Measurements from ENCODE around the gene EPHB2.

Gene EPHB2

DNA sequence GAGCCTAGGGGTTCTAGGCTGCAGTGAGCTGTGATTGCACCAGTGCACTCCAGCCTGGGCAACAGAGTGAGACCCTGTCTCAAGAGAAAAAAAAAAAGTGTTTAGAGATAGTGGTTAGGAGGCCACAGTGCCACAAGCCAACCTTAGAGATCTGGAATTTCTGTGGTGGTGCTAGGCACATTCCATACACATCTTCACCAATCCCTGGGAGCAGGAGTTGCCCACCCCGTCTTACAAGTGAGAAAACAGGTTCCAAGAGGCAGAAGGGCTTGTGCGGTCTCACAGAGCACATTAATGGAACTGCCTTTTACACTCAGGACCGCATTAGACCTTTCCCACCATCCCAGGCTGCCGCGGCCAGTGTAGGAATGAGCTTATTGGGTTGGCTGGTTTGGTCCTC, 93.2 kb downstream of the EPHB2 start:
- H3K36me3 ChIP-seq, result no peaks in the 10 kb centered on the region
- no peak for TF ChIP-seq CTCF (IDR thresholded peaks at IDR 0.05)
- no peaks in the 10 kb centered on the region for H3K9me3 ChIP-seq
- no peaks in the 10 kb centered on the region for H3K4me1 ChIP-seq (ENCODE audit: control insufficient read depth in 1 of 2, insufficient read depth in 1 of 2, low read depth in 1 of 2, low read length in 1 of 2)
- no peak overlapping the region for H3K27ac ChIP-seq
- no peaks in the 10 kb centered on the region for H3K27me3 ChIP-seq
- no peak overlapping the region for H3K4me3 ChIP-seq (ENCODE audit: low read depth in 1 of 2, low read length in 1 of 2)

DNA sequence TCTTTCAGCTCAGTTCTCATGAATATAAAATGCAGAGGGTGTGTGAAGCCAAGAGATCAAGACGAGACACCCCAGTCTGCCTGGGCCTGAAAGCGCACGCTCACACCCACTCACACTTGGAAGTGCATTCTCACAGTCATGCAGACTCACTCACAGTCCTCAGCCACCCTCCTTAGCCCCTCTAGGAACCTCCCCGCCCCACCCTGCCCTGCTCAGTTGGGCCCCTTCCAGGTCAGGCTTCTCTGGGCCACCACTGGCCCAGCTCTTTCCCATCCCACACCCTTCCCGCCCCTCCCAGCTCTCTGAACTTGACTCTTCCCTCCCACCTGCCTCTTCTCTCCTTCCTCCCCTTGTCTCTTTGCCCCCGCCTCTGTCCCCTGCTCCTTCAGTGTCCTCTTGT, 93.8 kb downstream of the EPHB2 start:
- Histone ChIP-seq H3K36me3 (no peaks in the 10 kb centered on the region), H3K27ac (no peak overlapping the region), H3K4me1 (ENCODE audit: control insufficient read depth in 1 of 2, insufficient read depth in 1 of 2, low read depth in 1 of 2, low read length in 1 of 2) (no peaks in the 10 kb centered on the region), H3K4me3 (ENCODE audit: low read depth in 1 of 2, low read length in 1 of 2) (no peak overlapping the region), H3K27me3 (no peaks in the 10 kb centered on the region), H3K9me3 (no peaks in the 10 kb centered on the region)
- no peak for TF ChIP-seq CTCF (IDR thresholded peaks at IDR 0.05)

GRCh38 chr1:22804969-22805671, 94.5 kb downstream of the EPHB2 start:
- TF ChIP-seq CTCF (IDR thresholded peaks at IDR 0.05), result no peak
- Histone ChIP-seq H3K9me3 (no peaks in the 10 kb centered on the region), H3K4me1 (ENCODE audit: control insufficient read depth in 1 of 2, insufficient read depth in 1 of 2, low read depth in 1 of 2, low read length in 1 of 2) (no peaks in the 10 kb centered on the region), H3K4me3 (ENCODE audit: low read depth in 1 of 2, low read length in 1 of 2) (no peak overlapping the region), H3K27ac (no peak overlapping the region), H3K27me3 (no peaks in the 10 kb centered on the region), H3K36me3 (no peaks in the 10 kb centered on the region)

DNA sequence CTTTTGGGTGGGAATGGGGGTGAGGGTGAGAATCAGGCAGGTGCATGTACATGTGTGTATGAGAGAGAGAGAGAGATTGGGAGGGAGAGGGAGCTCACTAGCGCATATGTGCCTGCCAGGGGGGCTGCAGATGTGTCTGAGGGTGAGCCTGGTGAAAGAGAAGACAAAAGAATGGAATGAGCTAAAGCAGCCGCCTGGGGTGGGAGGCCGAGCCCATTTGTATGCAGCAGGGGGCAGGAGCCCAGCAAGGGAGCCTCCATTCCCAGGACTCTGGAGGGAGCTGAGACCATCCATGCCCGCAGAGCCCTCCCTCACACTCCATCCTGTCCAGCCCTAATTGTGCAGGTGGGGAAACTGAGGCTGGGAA, 95.0 kb downstream of the EPHB2 start:
- H3K27me3 ChIP-seq, result no peaks in the 10 kb centered on the region
- no peaks in the 10 kb centered on the region for H3K36me3 ChIP-seq
- no peaks in the 10 kb centered on the region for H3K4me1 ChIP-seq (ENCODE audit: control insufficient read depth in 1 of 2, insufficient read depth in 1 of 2, low read depth in 1 of 2, low read length in 1 of 2)
- no peak for TF ChIP-seq CTCF (IDR thresholded peaks at IDR 0.05)
- no peak overlapping the region for H3K4me3 ChIP-seq (ENCODE audit: low read depth in 1 of 2, low read length in 1 of 2)
- no peaks in the 10 kb centered on the region for H3K9me3 ChIP-seq
- no peak overlapping the region for H3K27ac ChIP-seq

DNA sequence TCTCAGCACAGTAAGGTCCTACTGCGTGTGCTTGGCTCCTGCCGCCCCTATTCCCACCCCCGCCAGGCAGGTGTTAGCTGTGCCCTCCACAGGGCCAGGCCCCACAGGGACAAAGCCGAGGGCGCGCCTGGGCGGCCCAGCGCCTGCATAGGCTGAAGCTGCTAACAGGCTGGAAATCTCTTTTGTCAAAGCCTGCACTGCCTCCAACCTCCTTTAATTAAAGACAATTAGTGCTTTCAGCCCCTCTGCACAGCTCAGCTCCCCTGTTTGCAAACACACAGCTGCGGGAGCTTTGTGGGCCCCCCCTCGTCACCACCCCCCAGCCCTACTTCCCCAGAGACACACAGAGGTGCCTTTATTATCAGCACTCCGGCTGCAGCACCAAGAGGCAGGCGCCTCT, 95.9 kb downstream of the EPHB2 start:
- Histone ChIP-seq H3K27me3 (no peaks in the 10 kb centered on the region), H3K4me1 (ENCODE audit: control insufficient read depth in 1 of 2, insufficient read depth in 1 of 2, low read depth in 1 of 2, low read length in 1 of 2) (no peaks in the 10 kb centered on the region), H3K27ac (no peak overlapping the region), H3K9me3 (no peaks in the 10 kb centered on the region), H3K4me3 (ENCODE audit: low read depth in 1 of 2, low read length in 1 of 2) (no peak overlapping the region), H3K36me3 (no peaks in the 10 kb centered on the region)
- TF ChIP-seq CTCF (IDR thresholded peaks at IDR 0.05), result no peak

DNA sequence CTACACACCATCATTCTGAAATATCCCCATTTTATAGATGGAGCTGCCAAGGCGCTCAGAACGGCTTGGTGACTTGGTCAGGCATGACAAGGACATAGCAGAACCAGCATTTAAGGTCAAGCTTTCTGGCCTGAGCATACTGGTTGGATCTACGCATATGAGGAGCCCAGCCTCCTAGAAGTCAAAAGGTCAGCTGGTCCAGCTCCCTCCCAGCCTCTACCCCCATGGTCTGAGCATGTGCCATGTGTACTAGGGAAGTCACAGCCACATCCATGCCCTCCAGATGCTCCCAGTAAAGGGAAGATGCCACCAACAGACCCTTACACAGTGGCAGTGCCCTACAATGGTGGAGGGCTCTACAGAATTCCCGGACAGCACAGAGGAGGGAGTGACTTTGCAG, 96.7 kb downstream of the EPHB2 start:
- Histone ChIP-seq H3K4me3 (ENCODE audit: low read depth in 1 of 2, low read length in 1 of 2) (no peak overlapping the region), H3K27me3 (no peaks in the 10 kb centered on the region), H3K36me3 (no peaks in the 10 kb centered on the region), H3K27ac (no peak overlapping the region), H3K9me3 (no peaks in the 10 kb centered on the region), H3K4me1 (ENCODE audit: control insufficient read depth in 1 of 2, insufficient read depth in 1 of 2, low read depth in 1 of 2, low read length in 1 of 2) (no peaks in the 10 kb centered on the region)
- no peak for TF ChIP-seq CTCF (IDR thresholded peaks at IDR 0.05)
